GM23338 (cell line): Measurements from ENCODE around the gene PPIC. TPM values are rescaled to one million over a fixed set of nuclear protein-coding genes. Genes with fewer than 3 reads are reported as not detected.

ENCODE experiments used
- ATAC-seq: fragments of 200-7000 bp; cut with Tn5 transposase; 3 replicates; pipeline ENCODE4 v1.9.1; 2020
- DNase-seq: peaks from one replicate; pipeline ENCODE4 v3.0.0-alpha.2; 2015; ENCODE audit warnings: low spot score
- H2AFZ ChIP-seq: fragments of 200-600 bp; sonication (generic); 2 replicates; pipeline ENCODE4 v1.8.0; 2016; ENCODE audit warnings: antibody characterized with exemption, mild to moderate bottlenecking, moderate library complexity
- H3F3A ChIP-seq: fragments of 200-600 bp; sonication (generic); replicated peaks from 2 replicates; pipeline ENCODE4 v1.8.0; 2017; ENCODE audit warnings: antibody characterized with exemption, mixed run types, low read depth
- H3K27ac ChIP-seq: fragments of 200-600 bp; sonication (generic); 2 replicates; pipeline ENCODE4 v1.6.1; 2016; ENCODE audit warnings: low read depth
- H3K27me3 ChIP-seq: fragments of 200-600 bp; sonication (generic); 2 replicates; pipeline ENCODE4 v1.8.0; 2016; ENCODE audit warnings: mild to moderate bottlenecking, mixed run types, moderate library complexity; ENCODE audit not compliant: insufficient read depth
- H3K36me3 ChIP-seq: fragments of 200-600 bp; sonication (generic); 2 replicates; pipeline ENCODE4 v1.8.0; 2016; ENCODE audit warnings: mild to moderate bottlenecking; ENCODE audit not compliant: insufficient read depth
- H3K4me1 ChIP-seq: fragments of 200-600 bp; sonication (generic); 2 replicates; pipeline ENCODE4 v1.8.0; 2016; ENCODE audit warnings: mild to moderate bottlenecking, moderate library complexity; ENCODE audit not compliant: insufficient read depth
- H3K4me2 ChIP-seq: fragments of 200-600 bp; sonication (generic); 2 replicates; pipeline ENCODE4 v1.7.1; 2017; ENCODE audit warnings: mixed run types
- H3K4me3 ChIP-seq: fragments of 200-600 bp; sonication (generic); 2 replicates; pipeline ENCODE4 v1.6.1; 2016; ENCODE audit warnings: mixed run types
- H3K79me2 ChIP-seq: fragments of 200-600 bp; sonication (generic); replicated peaks from 2 replicates; pipeline ENCODE4 v1.8.0; 2017; ENCODE audit warnings: mild to moderate bottlenecking; ENCODE audit not compliant: insufficient read depth
- H3K9me2 ChIP-seq: fragments of 200-600 bp; sonication (generic); 2 replicates; pipeline ENCODE4 v1.8.0; 2017; ENCODE audit not compliant: insufficient read depth
- H4K20me1 ChIP-seq: fragments of 200-600 bp; sonication (generic); replicated peaks from 2 replicates; pipeline ENCODE4 v1.8.0; 2017; ENCODE audit warnings: mild to moderate bottlenecking; ENCODE audit not compliant: insufficient read depth
- H3K27ac Mint-ChIP-seq: 2 replicates; pipeline ENCODE4 v1.8.0; 2020; ENCODE audit warnings: inconsistent platforms, mild to moderate bottlenecking, moderate library complexity, mixed read lengths
- H3K27me3 Mint-ChIP-seq: 3 replicates; pipeline ENCODE4 v1.8.0; 2022; ENCODE audit warnings: low read depth, mild to moderate bottlenecking, moderate library complexity, mixed read lengths, inconsistent platforms; ENCODE audit not compliant: insufficient read depth, poor library complexity
- H3K36me3 Mint-ChIP-seq: 3 replicates; pipeline ENCODE4 v1.8.0; 2021; ENCODE audit warnings: low read depth, mild to moderate bottlenecking, inconsistent platforms, moderate library complexity, mixed read lengths
- H3K4me1 Mint-ChIP-seq: 3 replicates; pipeline ENCODE4 v1.8.0; 2020; ENCODE audit warnings: mild to moderate bottlenecking, inconsistent platforms, mixed read lengths
- H3K4me3 Mint-ChIP-seq: 3 replicates; pipeline ENCODE4 v1.8.0; 2021; ENCODE audit warnings: moderate library complexity, mild to moderate bottlenecking, inconsistent platforms, mixed read lengths
- H3K9me3 Mint-ChIP-seq: 3 replicates; pipeline ENCODE4 v1.8.0; 2020; ENCODE audit warnings: moderate library complexity, mild to moderate bottlenecking, inconsistent platforms, mixed read lengths
- CREB1 ChIP-seq: fragments of 250-450 bp; sonication (Bioruptor Pico); IDR thresholded peaks from 2 replicates; pipeline ENCODE4 v1.5.0; 2020; ENCODE audit warnings: low read depth, mild to moderate bottlenecking, moderate library complexity
- EZH2 ChIP-seq: fragments of 200-600 bp; sonication (generic); IDR thresholded peaks from one replicate; pipeline ENCODE4 v1.8.0; 2017; ENCODE audit warnings: antibody characterized with exemption, mild to moderate bottlenecking, low read depth; ENCODE audit not compliant: unreplicated experiment
- JUNB ChIP-seq: IDR thresholded peaks from one replicate; pipeline ENCODE4 v1.6.1; 2016; ENCODE audit warnings: antibody characterized with exemption; ENCODE audit not compliant: unreplicated experiment
- NANOG ChIP-seq: IDR thresholded peaks from 2 replicates; pipeline ENCODE4 v1.6.1; 2016; ENCODE audit warnings: antibody characterized with exemption, borderline replicate concordance
- STAT1 ChIP-seq: IDR thresholded peaks from one replicate; pipeline ENCODE4 v1.6.1; 2016; ENCODE audit warnings: antibody characterized with exemption; ENCODE audit not compliant: unreplicated experiment
- ZNF114 ChIP-seq: fragments of 250-450 bp; sonication (Bioruptor Pico); IDR thresholded peaks from 2 replicates; pipeline ENCODE4 v1.5.0; 2020; ENCODE audit warnings: mild to moderate bottlenecking, moderate library complexity
- ZNF331 ChIP-seq: fragments of 250-450 bp; sonication (Bioruptor Pico); IDR thresholded peaks from 2 replicates; pipeline ENCODE4 v1.5.0; 2020; ENCODE audit warnings: low read depth, mild to moderate bottlenecking, moderate library complexity
- polyA plus RNA-seq: library from polyadenylated mRNA; unstranded; fragments of >200 nt; fragmentation: Nextera tagmentation; extraction: Ambion mirVana; gene quantifications from 2 replicates; pipeline ENCODE4 v1.2.1, GENCODE V29; 2016
- total RNA-seq: library from RNA; depleted of rRNA; stranded (reverse); fragments of >200 nt; shearing (Covaris generic); gene quantifications from 2 replicates; pipeline ENCODE4 v1.2.3, GENCODE V29; 2014
- TF ChIP-seq, protein P1 (sequence below): fragments of 250-450 bp; sonication (Bioruptor Pico); IDR thresholded peaks from 2 replicates; pipeline ENCODE4 v1.5.0; 2020; ENCODE audit warnings: mild to moderate bottlenecking, moderate library complexity
- TF ChIP-seq, protein P2 (sequence below): IDR thresholded peaks from one replicate; pipeline ENCODE4 v1.6.1; 2018; ENCODE audit warnings: antibody characterized with exemption; ENCODE audit not compliant: unreplicated experiment

The PPIC gene
- total and polyA plus RNA-seq, 2 experiments from 2014 or later: 13.9 to 21.0 TPM

DNA sequence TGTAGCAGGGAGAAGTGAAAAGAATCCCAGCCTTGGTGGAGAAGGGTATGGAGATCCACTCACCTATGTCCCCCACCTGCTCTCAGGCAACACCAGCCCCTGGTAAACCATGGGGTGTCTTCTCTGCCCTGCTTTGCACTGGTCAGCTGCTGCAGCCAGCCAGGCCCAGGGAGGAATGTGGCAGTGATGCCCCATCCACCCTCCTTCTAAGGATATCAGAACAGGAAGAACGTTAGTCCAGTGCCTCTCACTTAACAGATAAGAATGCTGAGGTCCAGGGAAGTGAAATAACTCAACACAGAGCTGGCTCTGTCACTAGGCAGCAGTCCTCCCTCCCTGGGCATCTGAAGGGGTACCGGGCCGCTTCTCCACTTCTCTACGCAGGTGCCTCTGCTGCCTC, 9.7 kb upstream of the PPIC start (continued):
- TF ChIP-seq, protein P1, sequence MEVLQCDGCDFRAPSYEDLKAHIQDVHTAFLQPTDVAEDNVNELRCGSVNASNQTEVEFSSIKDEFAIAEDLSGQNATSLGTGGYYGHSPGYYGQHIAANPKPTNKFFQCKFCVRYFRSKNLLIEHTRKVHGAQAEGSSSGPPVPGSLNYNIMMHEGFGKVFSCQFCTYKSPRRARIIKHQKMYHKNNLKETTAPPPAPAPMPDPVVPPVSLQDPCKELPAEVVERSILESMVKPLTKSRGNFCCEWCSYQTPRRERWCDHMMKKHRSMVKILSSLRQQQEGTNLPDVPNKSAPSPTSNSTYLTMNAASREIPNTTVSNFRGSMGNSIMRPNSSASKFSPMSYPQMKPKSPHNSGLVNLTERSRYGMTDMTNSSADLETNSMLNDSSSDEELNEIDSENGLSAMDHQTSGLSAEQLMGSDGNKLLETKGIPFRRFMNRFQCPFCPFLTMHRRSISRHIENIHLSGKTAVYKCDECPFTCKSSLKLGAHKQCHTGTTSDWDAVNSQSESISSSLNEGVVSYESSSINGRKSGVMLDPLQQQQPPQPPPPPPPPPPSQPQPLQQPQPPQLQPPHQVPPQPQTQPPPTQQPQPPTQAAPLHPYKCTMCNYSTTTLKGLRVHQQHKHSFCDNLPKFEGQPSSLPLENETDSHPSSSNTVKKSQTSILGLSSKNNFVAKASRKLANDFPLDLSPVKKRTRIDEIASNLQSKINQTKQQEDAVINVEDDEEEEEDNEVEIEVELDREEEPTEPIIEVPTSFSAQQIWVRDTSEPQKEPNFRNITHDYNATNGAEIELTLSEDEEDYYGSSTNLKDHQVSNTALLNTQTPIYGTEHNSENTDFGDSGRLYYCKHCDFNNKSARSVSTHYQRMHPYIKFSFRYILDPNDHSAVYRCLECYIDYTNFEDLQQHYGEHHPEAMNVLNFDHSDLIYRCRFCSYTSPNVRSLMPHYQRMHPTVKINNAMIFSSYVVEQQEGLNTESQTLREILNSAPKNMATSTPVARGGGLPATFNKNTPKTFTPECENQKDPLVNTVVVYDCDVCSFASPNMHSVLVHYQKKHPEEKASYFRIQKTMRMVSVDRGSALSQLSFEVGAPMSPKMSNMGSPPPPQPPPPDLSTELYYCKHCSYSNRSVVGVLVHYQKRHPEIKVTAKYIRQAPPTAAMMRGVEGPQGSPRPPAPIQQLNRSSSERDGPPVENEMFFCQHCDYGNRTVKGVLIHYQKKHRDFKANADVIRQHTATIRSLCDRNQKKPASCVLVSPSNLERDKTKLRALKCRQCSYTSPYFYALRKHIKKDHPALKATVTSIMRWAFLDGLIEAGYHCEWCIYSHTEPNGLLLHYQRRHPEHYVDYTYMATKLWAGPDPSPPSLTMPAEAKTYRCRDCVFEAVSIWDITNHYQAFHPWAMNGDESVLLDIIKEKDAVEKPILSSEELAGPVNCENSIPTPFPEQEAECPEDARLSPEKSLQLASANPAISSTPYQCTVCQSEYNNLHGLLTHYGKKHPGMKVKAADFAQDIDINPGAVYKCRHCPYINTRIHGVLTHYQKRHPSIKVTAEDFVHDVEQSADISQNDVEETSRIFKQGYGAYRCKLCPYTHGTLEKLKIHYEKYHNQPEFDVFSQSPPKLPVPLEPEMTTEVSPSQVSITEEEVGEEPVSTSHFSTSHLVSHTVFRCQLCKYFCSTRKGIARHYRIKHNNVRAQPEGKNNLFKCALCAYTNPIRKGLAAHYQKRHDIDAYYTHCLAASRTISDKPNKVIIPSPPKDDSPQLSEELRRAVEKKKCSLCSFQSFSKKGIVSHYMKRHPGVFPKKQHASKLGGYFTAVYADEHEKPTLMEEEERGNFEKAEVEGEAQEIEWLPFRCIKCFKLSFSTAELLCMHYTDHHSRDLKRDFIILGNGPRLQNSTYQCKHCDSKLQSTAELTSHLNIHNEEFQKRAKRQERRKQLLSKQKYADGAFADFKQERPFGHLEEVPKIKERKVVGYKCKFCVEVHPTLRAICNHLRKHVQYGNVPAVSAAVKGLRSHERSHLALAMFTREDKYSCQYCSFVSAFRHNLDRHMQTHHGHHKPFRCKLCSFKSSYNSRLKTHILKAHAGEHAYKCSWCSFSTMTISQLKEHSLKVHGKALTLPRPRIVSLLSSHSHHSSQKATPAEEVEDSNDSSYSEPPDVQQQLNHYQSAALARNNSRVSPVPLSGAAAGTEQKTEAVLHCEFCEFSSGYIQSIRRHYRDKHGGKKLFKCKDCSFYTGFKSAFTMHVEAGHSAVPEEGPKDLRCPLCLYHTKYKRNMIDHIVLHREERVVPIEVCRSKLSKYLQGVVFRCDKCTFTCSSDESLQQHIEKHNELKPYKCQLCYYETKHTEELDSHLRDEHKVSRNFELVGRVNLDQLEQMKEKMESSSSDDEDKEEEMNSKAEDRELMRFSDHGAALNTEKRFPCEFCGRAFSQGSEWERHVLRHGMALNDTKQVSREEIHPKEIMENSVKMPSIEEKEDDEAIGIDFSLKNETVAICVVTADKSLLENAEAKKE (CRISPR knock-in tag): no peak
- TF ChIP-seq JUNB (no peak), STAT1 (no peak), CREB1 (no peak), EZH2 (no peak)

DNA sequence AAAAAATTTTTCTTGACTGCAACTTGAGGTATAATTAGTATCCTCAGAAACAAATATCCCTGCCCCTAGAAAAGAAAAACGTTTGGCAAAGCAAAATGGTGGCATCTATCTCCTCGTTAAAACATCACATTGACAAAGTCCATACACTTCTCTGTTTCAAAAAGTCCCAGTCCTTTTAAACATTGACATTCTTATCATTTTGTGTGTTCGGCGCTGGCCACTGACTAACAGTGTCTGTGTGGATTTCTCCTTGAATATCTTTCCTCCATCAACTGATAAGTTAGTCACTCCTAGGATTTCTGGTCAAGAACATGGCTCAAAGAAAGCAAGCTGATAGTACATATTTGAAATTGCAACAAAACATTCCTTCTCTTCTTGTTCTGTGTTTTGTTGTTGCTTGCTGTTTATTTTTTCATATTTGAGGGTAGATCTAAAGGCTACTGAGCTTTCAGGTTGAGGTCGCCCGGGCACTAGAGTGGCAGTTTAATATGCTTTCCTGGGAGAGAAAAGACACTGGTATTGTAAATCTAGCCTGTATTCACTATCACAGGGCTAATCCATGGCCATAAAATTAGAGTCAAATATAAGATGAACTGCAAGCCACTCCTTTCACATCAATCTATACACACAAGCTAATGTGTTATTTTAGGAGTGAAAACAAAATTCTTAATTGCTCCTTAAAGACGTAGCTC, 8.5 kb upstream of the PPIC start:
- DNase-seq (no peak), ATAC-seq (no peak)
- H3K36me3 Mint-ChIP-seq: no peaks in the 10 kb centered on the region
- Histone ChIP-seq H3F3A (no peaks in the 10 kb centered on the region), H3K27me3 (no peaks in the 10 kb centered on the region), H2AFZ (no peak overlapping the region), H3K36me3 (no peaks in the 10 kb centered on the region), H4K20me1 (no peaks in the 10 kb centered on the region), H3K79me2 (no peaks in the 10 kb centered on the region), H3K9me2 (no peaks in the 10 kb centered on the region), H3K4me2 (no peak overlapping the region), H3K4me3 (no peak overlapping the region), H3K4me1 (no peaks in the 10 kb centered on the region), H3K27ac (no peak overlapping the region)
- H3K4me3 Mint-ChIP-seq: no peak overlapping the region
- H3K27me3 Mint-ChIP-seq: no peaks in the 10 kb centered on the region
- no peaks in the 10 kb centered on the region for H3K4me1 Mint-ChIP-seq
- no peaks in the 10 kb centered on the region for H3K9me3 Mint-ChIP-seq
- no peak overlapping the region for H3K27ac Mint-ChIP-seq
- TF ChIP-seq EZH2: no peak
- TF ChIP-seq, protein P2, sequence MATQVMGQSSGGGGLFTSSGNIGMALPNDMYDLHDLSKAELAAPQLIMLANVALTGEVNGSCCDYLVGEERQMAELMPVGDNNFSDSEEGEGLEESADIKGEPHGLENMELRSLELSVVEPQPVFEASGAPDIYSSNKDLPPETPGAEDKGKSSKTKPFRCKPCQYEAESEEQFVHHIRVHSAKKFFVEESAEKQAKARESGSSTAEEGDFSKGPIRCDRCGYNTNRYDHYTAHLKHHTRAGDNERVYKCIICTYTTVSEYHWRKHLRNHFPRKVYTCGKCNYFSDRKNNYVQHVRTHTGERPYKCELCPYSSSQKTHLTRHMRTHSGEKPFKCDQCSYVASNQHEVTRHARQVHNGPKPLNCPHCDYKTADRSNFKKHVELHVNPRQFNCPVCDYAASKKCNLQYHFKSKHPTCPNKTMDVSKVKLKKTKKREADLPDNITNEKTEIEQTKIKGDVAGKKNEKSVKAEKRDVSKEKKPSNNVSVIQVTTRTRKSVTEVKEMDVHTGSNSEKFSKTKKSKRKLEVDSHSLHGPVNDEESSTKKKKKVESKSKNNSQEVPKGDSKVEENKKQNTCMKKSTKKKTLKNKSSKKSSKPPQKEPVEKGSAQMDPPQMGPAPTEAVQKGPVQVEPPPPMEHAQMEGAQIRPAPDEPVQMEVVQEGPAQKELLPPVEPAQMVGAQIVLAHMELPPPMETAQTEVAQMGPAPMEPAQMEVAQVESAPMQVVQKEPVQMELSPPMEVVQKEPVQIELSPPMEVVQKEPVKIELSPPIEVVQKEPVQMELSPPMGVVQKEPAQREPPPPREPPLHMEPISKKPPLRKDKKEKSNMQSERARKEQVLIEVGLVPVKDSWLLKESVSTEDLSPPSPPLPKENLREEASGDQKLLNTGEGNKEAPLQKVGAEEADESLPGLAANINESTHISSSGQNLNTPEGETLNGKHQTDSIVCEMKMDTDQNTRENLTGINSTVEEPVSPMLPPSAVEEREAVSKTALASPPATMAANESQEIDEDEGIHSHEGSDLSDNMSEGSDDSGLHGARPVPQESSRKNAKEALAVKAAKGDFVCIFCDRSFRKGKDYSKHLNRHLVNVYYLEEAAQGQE: no peak
- TF ChIP-seq ZNF114 (CRISPR knock-in tag): no peak
- TF ChIP-seq NANOG: no peak
- TF ChIP-seq ZNF331 (CRISPR knock-in tag): no peak
